Neural cell (in vitro differentiated cells): ENCODE measurements around the gene NPW. TPM values are rescaled to one million over a fixed set of nuclear protein-coding genes. Genes with fewer than 3 reads are reported as not detected.

ENCODE experiments used
- H2AFZ ChIP-seq: fragments of 200-600, 300-800 bp; sonication (generic), shearing (Covaris generic); 2 replicates; pipeline ENCODE4 v1.6.0; 2014; ENCODE audit warnings: low read depth, mild to moderate bottlenecking, antibody characterized with exemption, low read length, moderate library complexity
- H3F3A ChIP-seq: fragments of 200-600 bp; shearing (Covaris generic); 2 replicates; pipeline ENCODE4 v1.6.1; 2016; ENCODE audit warnings: mild to moderate bottlenecking, moderate library complexity, mixed read lengths, antibody characterized with exemption, low read length; ENCODE audit not compliant: insufficient read depth, poor library complexity, severe bottlenecking
- H3K27ac ChIP-seq: fragments of 200-600, 300-800 bp; sonication (generic), shearing (Covaris generic); 2 replicates; pipeline ENCODE4 v1.5.1; 2014; ENCODE audit warnings: mild to moderate bottlenecking, low read length, moderate library complexity
- H3K27me3 ChIP-seq: fragments of 300-800, 200-600 bp; sonication (generic), shearing (Covaris generic); 2 replicates; pipeline ENCODE4 v1.6.0; 2014; ENCODE audit warnings: mild to moderate bottlenecking, low read depth, low read length, moderate library complexity; ENCODE audit not compliant: insufficient read depth
- H3K36me3 ChIP-seq: fragments of 300-800, 200-600 bp; sonication (generic), shearing (Covaris generic); 2 replicates; pipeline ENCODE4 v1.5.1; 2014; ENCODE audit warnings: mild to moderate bottlenecking, antibody characterized with exemption, low read length, moderate library complexity; ENCODE audit not compliant: insufficient read depth
- H3K4me2 ChIP-seq: fragments of 300-800, 200-600 bp; sonication (generic), shearing (Covaris generic); 2 replicates; pipeline ENCODE4 v1.6.0; 2014; ENCODE audit warnings: mild to moderate bottlenecking, low read length
- H3K4me3 ChIP-seq: fragments of 300-800, 200-600 bp; sonication (generic), shearing (Covaris generic); 2 replicates; pipeline ENCODE4 v1.5.1; 2014; ENCODE audit warnings: mild to moderate bottlenecking, low read length, moderate library complexity
- H3K79me2 ChIP-seq: fragments of 200-600 bp; shearing (Covaris generic); replicated peaks from 2 replicates; pipeline ENCODE4 v1.6.0; 2014; ENCODE audit warnings: mild to moderate bottlenecking, low read length, moderate library complexity; ENCODE audit not compliant: insufficient read depth
- H3K9ac ChIP-seq: fragments of 300-800, 200-600 bp; sonication (generic), shearing (Covaris generic); 2 replicates; pipeline ENCODE4 v1.6.1; 2016; ENCODE audit warnings: mild to moderate bottlenecking, low read length, mixed read lengths
- H3K9me2 ChIP-seq: fragments of 200-600 bp; shearing (Covaris generic); 2 replicates; pipeline ENCODE4 v1.6.1; 2016; ENCODE audit warnings: mild to moderate bottlenecking, low read length, mixed read lengths; ENCODE audit not compliant: insufficient read depth
- H3K9me3 ChIP-seq: fragments of 200-600, 300-800 bp; sonication (generic), shearing (Covaris generic); 2 replicates; pipeline ENCODE4 v1.6.1; 2016; ENCODE audit warnings: mild to moderate bottlenecking, mixed run types, low read length, moderate library complexity, mixed read lengths
- H4K20me1 ChIP-seq: fragments of 200-600 bp; shearing (Covaris generic); 2 replicates; pipeline ENCODE4 v1.6.1; 2016; ENCODE audit warnings: mild to moderate bottlenecking, mixed run types; ENCODE audit not compliant: insufficient read depth
- CTCF ChIP-seq: fragments of 450-650 bp; IDR thresholded peaks from 2 replicates; pipeline ENCODE4 v1.5.1; 2014; ENCODE audit warnings: antibody characterized with exemption, mild to moderate bottlenecking, moderate library complexity; ENCODE audit not compliant: poor library complexity, severe bottlenecking
- EP300 ChIP-seq: fragments of 450-650 bp; conservative IDR thresholded peaks from 2 replicates; pipeline ENCODE4 v1.6.1; 2014; ENCODE audit warnings: antibody characterized with exemption, mild to moderate bottlenecking, moderate library complexity; ENCODE audit not compliant: poor library complexity, severe bottlenecking
- EZH2 ChIP-seq: fragments of 200-600, 300-800 bp; shearing (Covaris generic), sonication (generic); IDR thresholded peaks from 2 replicates; pipeline ENCODE4 v1.6.1; 2014; ENCODE audit warnings: antibody characterized with exemption, low read length, borderline replicate concordance, mild to moderate bottlenecking; ENCODE audit not compliant: insufficient read depth, poor library complexity, severe bottlenecking
- MXI1 ChIP-seq: fragments of 450-650 bp; conservative IDR thresholded peaks from 2 replicates; pipeline ENCODE4 v1.6.1; 2014; ENCODE audit warnings: antibody characterized with exemption, mild to moderate bottlenecking; ENCODE audit not compliant: poor library complexity, severe bottlenecking
- POLR2AphosphoS5 ChIP-seq: IDR thresholded peaks from 2 replicates; pipeline ENCODE4 v1.6.1; 2012
- RAD21 ChIP-seq: fragments of 450-650 bp; conservative IDR thresholded peaks from 2 replicates; pipeline ENCODE4 v1.6.1; 2014; ENCODE audit warnings: antibody characterized with exemption, mild to moderate bottlenecking, moderate library complexity
- SMC3 ChIP-seq: fragments of 450-650 bp; conservative IDR thresholded peaks from 2 replicates; pipeline ENCODE4 v1.6.1; 2014; ENCODE audit warnings: antibody characterized with exemption, mild to moderate bottlenecking, moderate library complexity; ENCODE audit not compliant: poor library complexity
- TAF1 ChIP-seq: IDR thresholded peaks from 2 replicates; pipeline ENCODE4 v1.6.1; 2012; ENCODE audit warnings: low read depth
- polyA plus RNA-seq: library from polyadenylated mRNA; depleted of rRNA; stranded (reverse); fragments of >200 nt; gene quantifications from 2 replicates; pipeline ENCODE4 v1.2.3, GENCODE V29; 2014
- TF ChIP-seq, protein P1 (sequence below): IDR thresholded peaks from 2 replicates; pipeline ENCODE4 v1.6.1; 2012; ENCODE audit warnings: borderline replicate concordance

Gene NPW
- polyA plus RNA-seq, 1 donor from 2014 or later, result not detected

GRCh38 chr16:2032285-2033056 is 12.9 kb downstream of the NPW start:
- H3F3A ChIP-seq, result no peaks in the 10 kb centered on the region
- H3K9ac ChIP-seq, result no peak overlapping the region
- H3K27me3 ChIP-seq, result peaks cover 9% of the 10 kb centered on the region
- H4K20me1 ChIP-seq, result no peaks in the 10 kb centered on the region
- H3K9me3 ChIP-seq, result no peaks in the 10 kb centered on the region
- H3K4me3 ChIP-seq, result no peak overlapping the region
- H2AFZ ChIP-seq, result no peak overlapping the region
- no peak overlapping the region for H3K4me2 ChIP-seq
- H3K27ac ChIP-seq, result no peak overlapping the region
- no peak for TF ChIP-seq RAD21
- no peak for TF ChIP-seq SMC3
- no peak for TF ChIP-seq EP300
- no peak for TF ChIP-seq MXI1
- TF ChIP-seq TAF1, result no peak
- TF ChIP-seq, protein P1, sequence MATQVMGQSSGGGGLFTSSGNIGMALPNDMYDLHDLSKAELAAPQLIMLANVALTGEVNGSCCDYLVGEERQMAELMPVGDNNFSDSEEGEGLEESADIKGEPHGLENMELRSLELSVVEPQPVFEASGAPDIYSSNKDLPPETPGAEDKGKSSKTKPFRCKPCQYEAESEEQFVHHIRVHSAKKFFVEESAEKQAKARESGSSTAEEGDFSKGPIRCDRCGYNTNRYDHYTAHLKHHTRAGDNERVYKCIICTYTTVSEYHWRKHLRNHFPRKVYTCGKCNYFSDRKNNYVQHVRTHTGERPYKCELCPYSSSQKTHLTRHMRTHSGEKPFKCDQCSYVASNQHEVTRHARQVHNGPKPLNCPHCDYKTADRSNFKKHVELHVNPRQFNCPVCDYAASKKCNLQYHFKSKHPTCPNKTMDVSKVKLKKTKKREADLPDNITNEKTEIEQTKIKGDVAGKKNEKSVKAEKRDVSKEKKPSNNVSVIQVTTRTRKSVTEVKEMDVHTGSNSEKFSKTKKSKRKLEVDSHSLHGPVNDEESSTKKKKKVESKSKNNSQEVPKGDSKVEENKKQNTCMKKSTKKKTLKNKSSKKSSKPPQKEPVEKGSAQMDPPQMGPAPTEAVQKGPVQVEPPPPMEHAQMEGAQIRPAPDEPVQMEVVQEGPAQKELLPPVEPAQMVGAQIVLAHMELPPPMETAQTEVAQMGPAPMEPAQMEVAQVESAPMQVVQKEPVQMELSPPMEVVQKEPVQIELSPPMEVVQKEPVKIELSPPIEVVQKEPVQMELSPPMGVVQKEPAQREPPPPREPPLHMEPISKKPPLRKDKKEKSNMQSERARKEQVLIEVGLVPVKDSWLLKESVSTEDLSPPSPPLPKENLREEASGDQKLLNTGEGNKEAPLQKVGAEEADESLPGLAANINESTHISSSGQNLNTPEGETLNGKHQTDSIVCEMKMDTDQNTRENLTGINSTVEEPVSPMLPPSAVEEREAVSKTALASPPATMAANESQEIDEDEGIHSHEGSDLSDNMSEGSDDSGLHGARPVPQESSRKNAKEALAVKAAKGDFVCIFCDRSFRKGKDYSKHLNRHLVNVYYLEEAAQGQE, result no peak
- no peak for TF ChIP-seq EZH2
- TF ChIP-seq POLR2AphosphoS5, result no peak
- TF ChIP-seq CTCF, result no peak
- H3K9me2 ChIP-seq, result no peaks in the 10 kb centered on the region
- H3K36me3 ChIP-seq, result no peaks in the 10 kb centered on the region
- no peaks in the 10 kb centered on the region for H3K79me2 ChIP-seq

DNA sequence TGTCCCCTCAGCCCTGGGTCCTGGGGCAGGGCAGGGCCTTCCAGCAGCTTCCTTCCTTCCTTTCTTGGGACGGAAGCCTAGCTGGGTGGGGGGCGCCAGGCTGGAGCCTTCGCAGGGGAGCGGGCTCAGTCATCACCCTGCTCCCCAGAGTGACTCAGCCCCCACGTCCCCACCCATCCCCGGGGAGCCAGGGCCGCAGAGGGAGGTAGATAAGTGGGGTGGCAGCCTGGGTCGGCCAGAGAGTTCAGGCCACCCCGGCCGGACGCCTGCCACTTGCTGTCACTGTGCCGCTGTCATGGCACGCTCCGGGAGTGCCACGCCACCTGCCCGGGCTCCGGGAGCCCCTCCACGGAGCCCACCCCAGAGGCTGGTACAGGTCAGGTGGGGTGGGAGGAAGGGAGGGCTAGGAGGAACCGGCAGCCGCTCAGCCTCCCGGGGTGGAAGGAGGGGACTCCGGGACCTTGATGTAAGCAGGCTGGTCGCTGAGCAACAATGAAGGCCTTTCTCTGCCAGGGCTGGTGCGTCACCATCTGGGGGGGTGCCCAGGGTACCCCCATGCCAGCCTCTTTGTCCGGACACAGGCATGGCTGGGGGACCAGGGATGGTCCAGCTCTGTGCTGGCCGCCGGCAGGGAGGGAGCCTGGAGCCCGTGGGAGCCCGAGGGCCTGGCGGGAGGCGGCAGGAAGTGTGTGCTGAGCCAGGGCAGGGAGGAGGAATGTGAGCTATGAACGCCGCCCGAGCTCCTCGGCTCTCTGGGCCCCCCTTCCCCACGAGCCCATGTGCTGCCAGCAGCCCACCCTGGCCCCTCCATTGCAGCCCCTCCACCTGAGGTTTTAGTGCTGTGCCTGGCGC is 13.7 kb downstream of the NPW start:
- H3K9ac ChIP-seq, result no peak overlapping the region
- no peaks in the 10 kb centered on the region for H3K9me2 ChIP-seq
- no peaks in the 10 kb centered on the region for H3K9me3 ChIP-seq
- H3F3A ChIP-seq, result no peaks in the 10 kb centered on the region
- H3K79me2 ChIP-seq, result no peaks in the 10 kb centered on the region
- H3K36me3 ChIP-seq, result no peaks in the 10 kb centered on the region
- no peaks in the 10 kb centered on the region for H4K20me1 ChIP-seq
- TF ChIP-seq, protein P1, result no peak
- TF ChIP-seq CTCF, result no peak
- no peak for TF ChIP-seq EP300
- TF ChIP-seq SMC3, result no peak
- no peak for TF ChIP-seq TAF1
- TF ChIP-seq MXI1, result no peak
- TF ChIP-seq POLR2AphosphoS5, result no peak
- TF ChIP-seq RAD21, result no peak
- TF ChIP-seq EZH2, result no peak
- no peak overlapping the region for H2AFZ ChIP-seq
- peaks cover under 1% of the 10 kb centered on the region for H3K27me3 ChIP-seq
- H3K27ac ChIP-seq, result no peak overlapping the region
- H3K4me3 ChIP-seq, result no peak overlapping the region
- no peak overlapping the region for H3K4me2 ChIP-seq
